C4-2B (cell line): ENCODE results near the gene UBE2L3.
"Not testable (repeated sequence)": the region's sequence is repeated elsewhere in the genome, so short reads cannot be mapped to it uniquely, and the experiment has no call there.

Source experiments
- H3K27ac ChIP-seq: fragments of 450-650 bp; 2 replicates; pipeline ENCODE4 v1.5.1; 2017
- CTCF ChIP-seq: fragments of 450-650 bp; conservative IDR thresholded peaks from 2 replicates; pipeline ENCODE4 v1.5.1; 2017; ENCODE audit warnings: mild to moderate bottlenecking
- ZFX ChIP-seq: fragments of 450-650 bp; IDR thresholded peaks from 2 replicates; pipeline ENCODE4 v1.6.1; 2017

Gene UBE2L3

DNA sequence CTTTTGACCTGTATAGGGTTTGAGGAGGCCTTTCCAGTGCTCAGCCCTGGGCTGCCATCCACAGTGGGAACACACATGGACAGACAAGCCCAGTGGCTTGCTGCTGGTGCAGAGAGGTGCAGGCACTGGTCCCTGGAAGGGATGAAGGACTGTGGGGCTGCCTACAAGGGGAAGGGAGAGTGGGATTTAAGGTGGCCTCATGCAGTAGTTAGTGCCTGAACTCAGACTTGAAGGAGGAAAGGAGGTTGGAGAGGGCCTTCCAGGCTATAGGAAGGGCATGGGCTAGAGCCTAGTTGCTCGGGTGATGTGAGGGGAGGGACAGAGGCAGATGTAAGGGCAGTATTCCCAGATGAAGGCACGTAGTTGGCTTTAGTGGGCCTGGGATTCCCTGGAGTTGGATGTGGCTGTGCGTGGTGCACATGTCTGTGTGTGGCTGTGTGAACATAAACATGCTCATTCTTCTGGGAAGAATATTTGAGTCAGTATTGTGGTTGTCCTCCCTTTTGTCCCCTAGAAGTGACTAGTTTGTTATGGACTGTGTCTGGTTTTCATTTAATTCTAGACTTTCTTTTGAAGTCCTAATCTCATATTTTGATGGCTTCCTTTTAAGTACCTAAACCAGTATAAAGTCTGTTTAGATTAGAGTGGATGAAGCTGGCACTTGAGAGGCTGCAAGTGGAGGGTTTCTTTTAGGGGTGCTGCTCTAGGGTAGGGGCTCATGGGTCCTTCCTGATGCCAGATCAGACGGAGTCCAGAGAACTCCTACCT, 43.9 kb downstream of the UBE2L3 start:
- H3K27ac ChIP-seq = no peak overlapping the region
- TF ChIP-seq CTCF = no peak
- TF ChIP-seq ZFX = no peak

- TF ChIP-seq ZFX (no peak), CTCF (no peak)
- no peak overlapping the region for H3K27ac ChIP-seq
These were observed 45.3 kb downstream of the UBE2L3 start for GRCh38 chr22:21612858-21613257.

- no peak overlapping the region for H3K27ac ChIP-seq
- TF ChIP-seq ZFX = no peak
These were observed 46.2 kb downstream of the UBE2L3 start for GRCh38 chr22:21613553-21614233.

DNA sequence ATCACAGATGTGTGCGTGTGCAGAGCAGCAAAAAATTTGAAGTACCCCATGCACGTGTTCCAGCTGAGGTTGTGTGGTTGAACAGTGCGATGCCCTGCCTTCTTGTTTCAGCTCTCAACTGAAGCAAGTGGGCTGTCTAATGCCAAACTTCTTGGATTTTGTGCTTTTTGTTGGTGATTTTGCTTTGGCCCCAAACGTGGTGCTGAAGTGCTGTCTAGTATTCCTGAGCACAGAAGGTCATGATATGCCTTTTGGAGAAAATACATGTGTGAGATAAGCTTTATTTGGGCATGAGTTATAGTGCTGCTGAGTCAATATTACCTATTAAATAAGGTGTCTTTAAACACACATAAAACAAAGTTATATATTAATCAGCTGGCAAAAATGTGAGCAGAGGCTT, 48.2 kb downstream of the UBE2L3 start:
- H3K27ac ChIP-seq = no peak overlapping the region

GRCh38 chr22:21617337-21617736, 49.8 kb downstream of the UBE2L3 start:
- H3K27ac ChIP-seq = not testable (repeated sequence)

More for the DNA sequence above, 48.2 kb downstream of the UBE2L3 start:
- TF ChIP-seq CTCF (no peak), ZFX (no peak)

DNA sequence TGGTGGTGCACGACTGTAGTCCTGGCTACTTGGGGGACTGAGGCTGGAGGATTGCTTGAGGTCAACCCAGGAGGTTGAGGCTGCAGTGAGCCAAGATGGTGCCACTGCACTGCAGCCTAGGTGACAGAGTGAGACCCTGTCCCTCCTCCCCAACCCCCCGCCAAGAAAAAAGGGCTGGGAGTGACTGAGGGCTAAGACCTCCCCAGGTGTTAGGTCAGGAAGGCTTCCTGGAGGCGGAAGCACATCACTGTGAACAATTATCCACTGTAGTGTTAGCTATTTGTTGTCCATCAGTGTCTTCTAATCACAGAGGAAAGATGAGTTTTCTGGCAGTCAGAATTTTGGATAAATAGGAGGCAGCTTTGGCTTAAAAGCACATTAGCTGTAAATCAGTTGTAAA, 53.5 kb downstream of the UBE2L3 start:
- TF ChIP-seq ZFX (no peak), CTCF (no peak)
- H3K27ac ChIP-seq = no peak overlapping the region; the same call in 1 of the 2 replicates

GRCh38 chr22:21622011-21622918, 54.8 kb downstream of the UBE2L3 start:
- H3K27ac ChIP-seq = peak overlapping the region; percentile 60; the same call in 1 of the 2 replicates
- TF ChIP-seq CTCF (no peak), ZFX (no peak)
